ENCODE results near the gene HOXB6.

HOXB6 gene

DNA sequence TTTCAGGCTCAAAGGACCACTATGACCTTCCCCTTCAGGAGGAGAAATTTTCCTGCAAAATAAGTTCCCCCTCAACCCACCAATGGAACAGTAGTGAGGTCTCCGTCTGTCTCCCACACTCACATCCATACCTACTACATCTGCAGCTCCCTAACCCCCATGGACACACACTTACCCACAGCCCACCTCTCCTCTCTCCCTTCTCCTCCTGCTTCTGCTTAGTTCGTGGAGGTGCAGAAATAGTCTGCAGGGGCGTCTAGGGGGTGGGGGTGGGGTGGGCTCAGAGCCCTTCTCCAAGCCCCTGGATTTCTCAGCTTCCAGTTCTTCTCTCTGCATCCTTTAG lies 35.6 kb downstream of the HOXB6 start:
- no peak for DNase-seq (ENCODE audit: low read depth)
- H3K4me3 ChIP-seq (ENCODE audit: low read depth, low read length): no peak overlapping the region
- TF ChIP-seq, protein P1, sequence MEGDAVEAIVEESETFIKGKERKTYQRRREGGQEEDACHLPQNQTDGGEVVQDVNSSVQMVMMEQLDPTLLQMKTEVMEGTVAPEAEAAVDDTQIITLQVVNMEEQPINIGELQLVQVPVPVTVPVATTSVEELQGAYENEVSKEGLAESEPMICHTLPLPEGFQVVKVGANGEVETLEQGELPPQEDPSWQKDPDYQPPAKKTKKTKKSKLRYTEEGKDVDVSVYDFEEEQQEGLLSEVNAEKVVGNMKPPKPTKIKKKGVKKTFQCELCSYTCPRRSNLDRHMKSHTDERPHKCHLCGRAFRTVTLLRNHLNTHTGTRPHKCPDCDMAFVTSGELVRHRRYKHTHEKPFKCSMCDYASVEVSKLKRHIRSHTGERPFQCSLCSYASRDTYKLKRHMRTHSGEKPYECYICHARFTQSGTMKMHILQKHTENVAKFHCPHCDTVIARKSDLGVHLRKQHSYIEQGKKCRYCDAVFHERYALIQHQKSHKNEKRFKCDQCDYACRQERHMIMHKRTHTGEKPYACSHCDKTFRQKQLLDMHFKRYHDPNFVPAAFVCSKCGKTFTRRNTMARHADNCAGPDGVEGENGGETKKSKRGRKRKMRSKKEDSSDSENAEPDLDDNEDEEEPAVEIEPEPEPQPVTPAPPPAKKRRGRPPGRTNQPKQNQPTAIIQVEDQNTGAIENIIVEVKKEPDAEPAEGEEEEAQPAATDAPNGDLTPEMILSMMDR (conservative IDR thresholded peaks at IDR 0.05; ENCODE audit: low read depth, low read length): no peak

DNA sequence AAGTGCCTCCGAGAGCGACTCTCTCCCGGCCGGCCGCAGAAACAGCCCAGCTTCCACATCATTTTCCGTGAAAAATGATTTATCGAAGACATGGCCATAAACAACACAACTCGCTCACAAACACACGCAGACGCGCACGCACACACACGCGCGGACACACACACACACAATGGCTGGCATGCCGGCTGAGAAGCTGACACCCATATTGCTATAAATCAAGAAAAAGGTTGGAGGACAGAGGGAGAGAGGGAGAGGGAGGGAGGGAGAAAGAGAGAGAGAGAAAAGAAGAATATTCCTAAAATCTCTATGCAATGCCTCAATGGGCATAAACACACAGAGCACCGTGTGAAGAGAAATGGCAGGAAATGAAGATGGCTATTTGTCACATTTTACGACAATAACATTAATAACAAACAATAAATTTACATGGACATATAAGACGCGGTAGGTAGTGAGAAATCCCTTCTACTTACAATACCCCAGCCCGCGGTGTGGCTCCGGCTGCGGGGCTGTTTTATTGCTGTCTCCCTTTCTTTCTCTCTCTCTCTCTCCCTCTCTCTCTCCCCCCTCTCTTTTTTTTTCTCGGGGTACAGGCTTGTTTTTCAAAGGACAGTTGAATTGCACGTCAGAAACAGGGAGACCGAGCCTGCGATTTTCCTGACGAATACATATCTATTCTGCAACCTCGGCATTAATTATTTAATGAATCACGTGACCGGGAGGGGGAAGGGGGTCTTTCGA lies 36.1 kb downstream of the HOXB6 start:
- no peak overlapping the region for H3K4me3 ChIP-seq (ENCODE audit: low read depth, low read length)
- TF ChIP-seq, protein P1 (conservative IDR thresholded peaks at IDR 0.05; ENCODE audit: low read depth, low read length): no peak

DNA sequence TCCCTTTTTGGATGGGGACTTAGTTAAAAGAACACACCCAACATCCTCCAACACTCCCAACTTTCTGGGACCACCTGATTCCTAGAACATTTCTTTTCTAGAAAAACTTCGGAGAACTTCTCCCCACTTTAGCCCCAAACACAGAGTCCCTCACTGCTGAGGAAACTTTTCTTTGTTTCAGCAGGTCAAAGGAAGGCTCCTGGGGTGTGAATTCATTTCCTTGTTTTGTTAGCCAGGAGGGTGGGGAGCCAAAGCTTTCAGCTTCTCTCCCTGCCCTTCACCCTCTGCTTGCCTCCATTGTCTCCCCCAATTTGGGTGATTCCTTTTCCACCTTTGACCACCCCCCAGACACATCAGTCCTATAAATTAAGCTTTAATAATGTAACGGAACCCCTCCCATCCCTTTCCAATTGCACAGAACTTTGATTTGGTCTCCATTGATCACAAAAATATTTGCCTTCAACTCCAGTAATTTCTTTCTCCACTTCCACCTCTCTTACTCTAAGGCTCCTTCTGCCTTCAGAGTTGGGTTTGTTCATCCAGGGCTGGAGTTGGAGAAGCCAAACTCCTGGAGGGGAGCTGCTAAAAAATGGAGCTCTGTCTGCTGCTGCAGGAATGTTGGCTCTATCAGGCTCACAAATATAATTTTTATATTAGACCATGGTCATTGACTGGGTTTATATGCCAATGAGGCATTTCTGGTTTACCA lies 37.0 kb downstream of the HOXB6 start:
- H3K4me3 ChIP-seq (ENCODE audit: low read depth, low read length): no peak overlapping the region
- DNase-seq (ENCODE audit: low read depth): no peak

More for the DNA sequence above, 36.1 kb downstream of the HOXB6 start:
- DNase-seq (ENCODE audit: low read depth): no peak

DNA sequence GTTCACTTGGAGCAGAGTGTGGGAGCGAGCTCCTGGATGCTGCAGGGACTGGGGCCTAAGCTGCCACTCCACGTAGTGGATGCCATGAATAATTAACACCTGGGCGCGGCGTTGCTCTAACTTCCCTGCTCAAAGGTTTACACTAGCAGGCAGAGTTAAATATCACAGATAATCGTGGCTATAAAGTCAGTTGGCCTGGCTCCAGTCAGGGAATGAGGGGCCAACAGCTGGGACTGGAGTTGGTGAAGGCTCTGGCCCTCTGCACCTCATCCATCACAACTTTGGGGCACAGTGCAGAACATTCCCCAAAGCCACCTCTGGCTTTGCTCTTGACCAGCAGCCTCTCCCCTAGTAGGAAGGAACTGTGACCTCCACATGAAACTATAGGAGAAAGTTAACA lies 37.6 kb downstream of the HOXB6 start:
- H3K4me3 ChIP-seq (ENCODE audit: low read depth, low read length): no peak overlapping the region
- TF ChIP-seq, protein P1 (conservative IDR thresholded peaks at IDR 0.05; ENCODE audit: low read depth, low read length): no peak
- DNase-seq (ENCODE audit: low read depth): no peak

More for the DNA sequence above, 37.0 kb downstream of the HOXB6 start:
- TF ChIP-seq, protein P1 (conservative IDR thresholded peaks at IDR 0.05; ENCODE audit: low read depth, low read length): no peak

GRCh38 chr17:48566717-48567116 lies 38.1 kb downstream of the HOXB6 start:
- H3K4me3 ChIP-seq (ENCODE audit: low read depth, low read length): no peak overlapping the region
- no peak for DNase-seq (ENCODE audit: low read depth)
- TF ChIP-seq, protein P1 (conservative IDR thresholded peaks at IDR 0.05; ENCODE audit: low read depth, low read length): no peak

DNA sequence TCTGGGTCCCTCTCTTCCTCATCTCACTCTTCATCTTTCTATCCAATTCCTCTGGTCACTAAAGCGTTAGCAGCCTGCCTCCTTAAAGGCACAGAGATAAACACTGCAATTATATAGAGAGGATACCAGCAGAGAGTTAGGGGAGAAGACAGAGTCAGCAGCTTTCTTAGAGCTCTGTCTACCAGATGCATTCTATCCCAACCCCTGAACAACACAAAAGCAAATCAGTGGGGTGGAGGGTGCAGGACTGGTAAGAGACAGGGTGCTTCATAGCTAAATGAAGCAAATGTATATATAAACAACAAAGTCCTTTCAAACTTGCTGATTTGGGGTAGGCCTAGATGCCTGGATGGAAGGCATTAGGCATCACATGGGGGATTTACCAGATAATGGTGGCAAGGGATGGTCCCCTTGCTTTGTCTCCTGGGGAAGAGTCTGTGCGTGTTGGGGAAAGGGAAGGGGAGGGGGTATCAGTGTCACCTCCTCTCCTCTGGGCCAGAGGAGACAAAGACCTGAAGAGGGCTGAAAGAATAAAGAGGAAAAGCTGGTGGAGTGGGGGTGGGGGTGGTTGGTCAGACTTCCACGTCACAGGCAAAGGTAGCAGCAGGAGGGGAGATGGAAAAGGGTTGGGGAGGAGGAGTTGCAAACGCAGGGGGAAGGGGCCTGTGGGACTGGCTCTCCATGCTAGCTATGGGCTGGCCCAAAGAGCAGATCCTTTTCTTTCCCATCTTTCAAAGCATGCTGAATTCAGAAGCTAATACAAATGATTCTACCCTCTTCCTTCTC lies 38.7 kb downstream of the HOXB6 start:
- no peak overlapping the region for H3K4me3 ChIP-seq (ENCODE audit: low read depth, low read length)
- TF ChIP-seq, protein P1 (conservative IDR thresholded peaks at IDR 0.05; ENCODE audit: low read depth, low read length): no peak
- no peak for DNase-seq (ENCODE audit: low read depth)

Measured in choroid plexus epithelial cell (primary cell).